Mesenchymal stem cell (in vitro differentiated cells and primary cell): ENCODE measurements around the gene FGGY.

Experiments used
- DNase-seq: peaks from one replicate; pipeline ENCODE4 v3.0.0-alpha.2; 2013
- H2AFZ ChIP-seq: one replicate; pipeline ENCODE4 v1.6.1; 2013; ENCODE audit warnings: low read depth, mild to moderate bottlenecking, control low read depth, inconsistent platforms, low read length, moderate library complexity
- H2AK5ac ChIP-seq: 2 replicates; pipeline ENCODE4 v1.6.1; 2013; ENCODE audit warnings: low read length, moderate library complexity, mild to moderate bottlenecking, inconsistent platforms; ENCODE audit not compliant: severe bottlenecking
- H2BK120ac ChIP-seq: one replicate; pipeline ENCODE4 v1.6.1; 2013; ENCODE audit warnings: low read depth, mild to moderate bottlenecking, inconsistent platforms, low read length, moderate library complexity
- H2BK12ac ChIP-seq, 2 experiments: one replicate each; pipeline ENCODE4 v1.6.1; 2013; ENCODE audit warnings: inconsistent platforms in 2 of 2, low read length in 2 of 2, mild to moderate bottlenecking in 2 of 2, moderate library complexity in 2 of 2, control low read depth in 1 of 2
- H2BK15ac ChIP-seq: one replicate; pipeline ENCODE4 v1.6.1; 2013; ENCODE audit warnings: mild to moderate bottlenecking, low read depth, inconsistent platforms; ENCODE audit not compliant: poor library complexity, severe bottlenecking
- H2BK5ac ChIP-seq: 2 replicates; pipeline ENCODE4 v1.6.1; 2013; ENCODE audit warnings: low read depth, mild to moderate bottlenecking, low read length, control low read depth, inconsistent platforms; ENCODE audit not compliant: poor library complexity, severe bottlenecking
- H3K14ac ChIP-seq, 2 experiments: one replicate each; pipeline ENCODE4 v1.6.1; 2013; ENCODE audit warnings: inconsistent platforms in 2 of 2, low read length in 2 of 2, control low read depth in 1 of 2, mild to moderate bottlenecking in 1 of 2, moderate library complexity in 1 of 2
- H3K18ac ChIP-seq, 2 experiments: one replicate each; pipeline ENCODE4 v1.6.1; 2013; ENCODE audit warnings: inconsistent platforms in 2 of 2, low read length in 2 of 2, control low read depth in 1 of 2, low read depth in 1 of 2, mild to moderate bottlenecking in 1 of 2
- H3K23ac ChIP-seq, 2 experiments: one replicate each; pipeline ENCODE4 v1.6.1; 2013; ENCODE audit warnings: inconsistent platforms in 2 of 2, low read length in 2 of 2, mild to moderate bottlenecking in 2 of 2, moderate library complexity in 2 of 2, control low read depth in 1 of 2
- H3K27ac ChIP-seq: 2 replicates; pipeline ENCODE4 v1.5.1; 2013; ENCODE audit warnings: mild to moderate bottlenecking, moderate library complexity, low read length, control low read depth, inconsistent platforms; ENCODE audit not compliant: poor library complexity, severe bottlenecking
- H3K27me3 ChIP-seq, 2 experiments: 2 replicates each; pipeline versions ENCODE4 v1.6.1 to v1.7.0; 2013; ENCODE audit warnings: low read length in 2 of 2, mild to moderate bottlenecking in 2 of 2, moderate library complexity in 2 of 2, control low read depth in 1 of 2, inconsistent platforms in 1 of 2; ENCODE audit not compliant: control insufficient read depth in 1 of 2, insufficient read depth in 1 of 2
- H3K36me3 ChIP-seq, 2 experiments: 2 replicates each; pipeline versions ENCODE4 v1.6.1 to v1.7.0; 2013; ENCODE audit warnings: low read length in 2 of 2, control low read depth in 1 of 2, inconsistent platforms in 1 of 2, low read depth in 1 of 2, mild to moderate bottlenecking in 1 of 2; ENCODE audit not compliant: insufficient read depth in 2 of 2, control insufficient read depth in 1 of 2
- H3K4ac ChIP-seq, 2 experiments: one replicate each; pipeline ENCODE4 v1.6.1; 2013; ENCODE audit warnings: inconsistent platforms in 2 of 2, low read length in 2 of 2, mild to moderate bottlenecking in 2 of 2, moderate library complexity in 2 of 2, control low read depth in 1 of 2, low read depth in 1 of 2
- H3K4me1 ChIP-seq: 2 replicates; pipeline ENCODE4 v1.6.1; 2013; ENCODE audit warnings: low read depth, low read length, control low read depth; ENCODE audit not compliant: control insufficient read depth, insufficient read depth
- H3K4me2 ChIP-seq: 2 replicates; pipeline ENCODE4 v1.6.1; 2013; ENCODE audit warnings: low read length, mild to moderate bottlenecking, inconsistent platforms; ENCODE audit not compliant: poor library complexity, severe bottlenecking
- H3K4me3 ChIP-seq, 2 experiments: 2 replicates each; pipeline versions ENCODE4 v1.5.1 to v1.7.0; 2013; ENCODE audit warnings: low read length in 2 of 2, mild to moderate bottlenecking in 2 of 2, control low read depth in 1 of 2, low read depth in 1 of 2; ENCODE audit not compliant: insufficient read depth in 1 of 2
- H3K79me1 ChIP-seq: replicated peaks from 2 replicates; pipeline ENCODE4 v1.6.1; 2013; ENCODE audit warnings: mild to moderate bottlenecking, control low read depth, low read length, inconsistent platforms; ENCODE audit not compliant: poor library complexity, severe bottlenecking
- H3K9ac ChIP-seq: 2 replicates; pipeline ENCODE4 v1.7.0; 2013; ENCODE audit warnings: mild to moderate bottlenecking, low read length, moderate library complexity
- H3K9me3 ChIP-seq: 2 replicates; pipeline ENCODE4 v1.7.0; 2013; ENCODE audit warnings: mild to moderate bottlenecking, low read length; ENCODE audit not compliant: control insufficient read depth
- H4K8ac ChIP-seq: one replicate; pipeline ENCODE4 v1.6.1; 2013; ENCODE audit warnings: inconsistent platforms, mild to moderate bottlenecking, low read length, moderate library complexity
- H4K91ac ChIP-seq: one replicate; pipeline ENCODE4 v1.6.1; 2013; ENCODE audit warnings: mild to moderate bottlenecking, low read length, inconsistent platforms
- WGBS: methylation state at CpG from one replicate; pipeline ENCODE4 v1.1.7; 2013; ENCODE audit warnings: mixed read lengths; 5-methylcytosine and 5-hydroxymethylcytosine counted together

Gene FGGY

DNA sequence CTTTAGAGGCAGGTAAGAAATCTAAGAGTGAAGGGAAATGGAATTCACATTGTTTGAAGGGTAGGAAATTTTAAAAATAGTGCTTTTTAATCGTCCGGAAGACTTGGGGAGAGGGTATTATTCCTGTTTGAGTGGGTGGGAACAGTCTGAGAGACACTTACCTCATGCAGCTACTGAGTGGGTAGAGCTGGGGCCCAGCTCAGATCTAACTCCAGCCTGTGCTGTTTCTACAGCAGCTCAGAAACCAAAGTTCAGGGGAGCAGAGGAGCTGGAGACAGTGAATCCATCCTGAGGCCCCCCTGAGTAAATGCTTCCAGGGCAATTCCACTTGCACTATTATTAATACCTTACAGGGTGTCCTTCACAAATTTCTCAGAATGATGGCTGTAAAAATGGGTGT lies 63.8 kb downstream of the FGGY start:
- Histone ChIP-seq H3K36me3 (no peaks in the 10 kb centered on the region), H3K27me3 (no peaks in the 10 kb centered on the region), H4K91ac (no peak overlapping the region), H3K23ac (no peak overlapping the region), H2AK5ac (no peak overlapping the region), H3K79me1 (peaks cover 1% of the 10 kb centered on the region), H3K27ac (no peak overlapping the region), H2AFZ (no peak overlapping the region), H3K9me3 (no peaks in the 10 kb centered on the region), H3K4me3 (no peak overlapping the region), H2BK15ac (no peak overlapping the region), H3K4me2 (no peak overlapping the region), H4K8ac (no peak overlapping the region), H3K4me1 (peaks cover 6% of the 10 kb centered on the region), H3K18ac (no peak overlapping the region), H2BK12ac (no peak overlapping the region), H2BK5ac (no peak overlapping the region), H3K9ac (peak overlapping the region; percentile 50), H3K4ac (no peak overlapping the region), H3K14ac (no peak overlapping the region), H2BK120ac (no peak overlapping the region)
- WGBS = 97% methylated on average over 2 of the region's 2 CpGs
- no peak for DNase-seq

DNA sequence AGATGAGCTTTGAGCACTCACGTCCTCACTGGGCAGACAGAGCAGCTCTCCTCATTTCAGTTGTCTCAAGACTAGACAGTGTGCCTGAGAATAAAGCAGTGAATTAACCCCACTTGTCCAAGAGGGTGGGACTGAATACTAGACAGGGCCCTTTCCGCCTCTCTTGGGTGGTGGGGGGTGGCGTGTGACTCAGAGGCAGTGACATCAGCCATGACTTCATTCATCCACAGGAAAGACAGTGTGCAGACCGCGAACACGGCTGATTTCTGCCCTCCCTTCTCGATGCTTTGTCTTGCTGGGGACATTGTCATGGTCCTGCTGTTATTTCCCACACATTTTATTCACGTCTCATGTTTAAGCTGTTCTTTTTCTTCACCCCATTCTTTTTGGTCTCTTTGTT lies 64.9 kb downstream of the FGGY start:
- H3K4me1 ChIP-seq = peaks cover 4% of the 10 kb centered on the region
- H3K36me3 ChIP-seq = no peaks in the 10 kb centered on the region
- H3K4ac ChIP-seq = no peak overlapping the region
- H2BK15ac ChIP-seq = no peak overlapping the region
- 86% methylated on average over 8 of the region's 8 CpGs for WGBS
- H2BK5ac ChIP-seq = no peak overlapping the region
- H2BK12ac ChIP-seq = no peak overlapping the region
- no peak overlapping the region for H3K27ac ChIP-seq
- no peak overlapping the region for H2BK120ac ChIP-seq
- H2AK5ac ChIP-seq = no peak overlapping the region
- H3K18ac ChIP-seq = no peak overlapping the region
- no peaks in the 10 kb centered on the region for H3K9me3 ChIP-seq
- H3K14ac ChIP-seq = no peak overlapping the region
- H3K23ac ChIP-seq = no peak overlapping the region
- no peak overlapping the region for H4K91ac ChIP-seq
- no peak overlapping the region for H3K4me3 ChIP-seq
- H3K27me3 ChIP-seq = no peaks in the 10 kb centered on the region
- no peak overlapping the region for H4K8ac ChIP-seq
- no peak overlapping the region for H3K4me2 ChIP-seq
- H2AFZ ChIP-seq = no peak overlapping the region
- DNase-seq = peak; percentile 15
- no peak overlapping the region for H3K9ac ChIP-seq
- H3K79me1 ChIP-seq = no peaks in the 10 kb centered on the region

DNA sequence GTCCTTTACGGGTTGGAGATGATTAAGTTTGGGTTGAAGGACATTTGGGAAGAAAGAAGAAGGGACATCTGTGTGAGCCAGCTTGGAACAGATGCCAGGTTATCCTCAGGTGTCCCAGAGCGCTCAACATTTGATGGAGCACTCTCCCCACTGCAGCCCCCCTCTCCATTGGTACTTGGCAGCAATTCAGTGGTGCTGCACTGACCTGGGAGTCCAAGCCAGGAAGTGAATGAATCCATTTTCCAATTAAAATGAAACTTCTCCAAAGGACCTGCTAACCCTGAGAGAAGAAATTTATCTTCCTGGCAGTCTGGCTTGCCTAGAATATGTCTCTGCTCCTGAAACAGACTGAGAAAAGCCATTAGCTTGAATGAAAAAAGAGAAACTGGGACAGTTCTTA lies 67.1 kb downstream of the FGGY start:
- no peak overlapping the region for H4K8ac ChIP-seq
- no peak overlapping the region for H3K4ac ChIP-seq
- no peaks in the 10 kb centered on the region for H3K27me3 ChIP-seq
- no peak overlapping the region for H3K23ac ChIP-seq
- H2BK15ac ChIP-seq = no peak overlapping the region
- no peak overlapping the region for H2AK5ac ChIP-seq
- H2BK120ac ChIP-seq = no peak overlapping the region
- H2AFZ ChIP-seq = no peak overlapping the region
- H3K4me3 ChIP-seq = no peak overlapping the region
- no peak overlapping the region for H4K91ac ChIP-seq
- no peaks in the 10 kb centered on the region for H3K36me3 ChIP-seq
- H3K79me1 ChIP-seq = no peaks in the 10 kb centered on the region
- peaks cover 13% of the 10 kb centered on the region for H3K4me1 ChIP-seq
- 96% methylated on average over 2 of the region's 2 CpGs for WGBS
- no peak overlapping the region for H3K27ac ChIP-seq
- no peak overlapping the region for H3K18ac ChIP-seq
- H3K14ac ChIP-seq = no peak overlapping the region
- H2BK5ac ChIP-seq = no peak overlapping the region
- H2BK12ac ChIP-seq = no peak overlapping the region
- no peak for DNase-seq
- H3K9ac ChIP-seq = no peak overlapping the region
- no peaks in the 10 kb centered on the region for H3K9me3 ChIP-seq
- no peak overlapping the region for H3K4me2 ChIP-seq

DNA sequence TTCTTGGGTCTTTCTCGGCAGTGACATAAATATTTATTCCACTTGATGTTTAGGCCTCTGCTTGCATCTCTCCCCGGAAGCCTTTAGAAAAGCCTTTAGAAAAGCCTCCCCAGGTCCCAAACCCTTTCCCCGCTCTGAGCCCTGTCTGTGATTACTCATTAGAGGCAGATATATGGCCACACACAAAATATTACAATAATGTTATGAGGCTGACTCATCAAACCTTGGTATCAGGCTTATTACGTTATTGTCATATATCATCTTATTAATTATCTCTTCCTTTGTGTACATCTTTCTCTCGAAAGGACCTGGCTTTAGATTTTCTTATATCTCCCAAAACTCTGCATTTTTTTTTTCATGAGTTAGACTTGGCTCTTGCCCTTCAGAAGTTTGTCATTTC lies 69.5 kb downstream of the FGGY start:
- Histone ChIP-seq H3K9me3 (no peaks in the 10 kb centered on the region), H3K27me3 (no peaks in the 10 kb centered on the region), H2BK120ac (no peak overlapping the region), H3K27ac (no peak overlapping the region), H2BK15ac (no peak overlapping the region), H3K4ac (no peak overlapping the region), H3K4me2 (no peak overlapping the region), H2BK12ac (peak overlapping the region in 1 of 2 experiments; percentile 52), H3K18ac (no peak overlapping the region), H4K91ac (no peak overlapping the region), H3K9ac (peak overlapping the region; percentile 88), H3K14ac (no peak overlapping the region), H4K8ac (no peak overlapping the region), H3K4me1 (peaks cover 10% of the 10 kb centered on the region), H2BK5ac (no peak overlapping the region), H3K23ac (no peak overlapping the region), H3K79me1 (no peaks in the 10 kb centered on the region), H2AFZ (no peak overlapping the region), H3K4me3 (no peak overlapping the region), H2AK5ac (no peak overlapping the region), H3K36me3 (no peaks in the 10 kb centered on the region)
- WGBS = 94% methylated on average over 5 of the region's 5 CpGs
- DNase-seq = no peak
